ENCODE measurements around the gene CFAP119.

CFAP119 gene

GRCh38 chr16:30756781-30757100, 5.1 kb downstream of the CFAP119 start:
- H3K27ac ChIP-seq, result no peak overlapping the region
- no peak for TF ChIP-seq CTCF (conservative IDR thresholded peaks at IDR 0.05)

- H3K27ac ChIP-seq, result no peak overlapping the region
- TF ChIP-seq CTCF (conservative IDR thresholded peaks at IDR 0.05), result no peak
These were observed 5.7 kb downstream of the CFAP119 start for GRCh38 chr16:30755955-30756780.

- H3K27ac ChIP-seq, result no peak overlapping the region
- no peak for TF ChIP-seq CTCF (conservative IDR thresholded peaks at IDR 0.05)
These were observed 8.3 kb downstream of the CFAP119 start for GRCh38 chr16:30753596-30753995.

GRCh38 chr16:30750876-30751465, 10.9 kb downstream of the CFAP119 start:
- no peak for TF ChIP-seq CTCF (conservative IDR thresholded peaks at IDR 0.05)
- no peak overlapping the region for H3K27ac ChIP-seq

- TF ChIP-seq CTCF (conservative IDR thresholded peaks at IDR 0.05), result no peak
- H3K27ac ChIP-seq, result no peak overlapping the region
These were observed 11.7 kb downstream of the CFAP119 start for GRCh38 chr16:30750201-30750600.

- peak overlapping the region; percentile 52; the same call in 1 of the 2 replicates for H3K27ac ChIP-seq
- TF ChIP-seq CTCF (conservative IDR thresholded peaks at IDR 0.05), result no peak
These were observed 13.0 kb downstream of the CFAP119 start for GRCh38 chr16:30748634-30749445.
